GM21786 (cell line): ENCODE results near the gene MMP2.

ENCODE experiments used
- ATAC-seq: cut with Tn5 transposase; IDR thresholded peaks from one replicate; pipeline ENCODE4 v1.9.1; 2021; ENCODE audit not compliant: unreplicated experiment

Gene MMP2

DNA sequence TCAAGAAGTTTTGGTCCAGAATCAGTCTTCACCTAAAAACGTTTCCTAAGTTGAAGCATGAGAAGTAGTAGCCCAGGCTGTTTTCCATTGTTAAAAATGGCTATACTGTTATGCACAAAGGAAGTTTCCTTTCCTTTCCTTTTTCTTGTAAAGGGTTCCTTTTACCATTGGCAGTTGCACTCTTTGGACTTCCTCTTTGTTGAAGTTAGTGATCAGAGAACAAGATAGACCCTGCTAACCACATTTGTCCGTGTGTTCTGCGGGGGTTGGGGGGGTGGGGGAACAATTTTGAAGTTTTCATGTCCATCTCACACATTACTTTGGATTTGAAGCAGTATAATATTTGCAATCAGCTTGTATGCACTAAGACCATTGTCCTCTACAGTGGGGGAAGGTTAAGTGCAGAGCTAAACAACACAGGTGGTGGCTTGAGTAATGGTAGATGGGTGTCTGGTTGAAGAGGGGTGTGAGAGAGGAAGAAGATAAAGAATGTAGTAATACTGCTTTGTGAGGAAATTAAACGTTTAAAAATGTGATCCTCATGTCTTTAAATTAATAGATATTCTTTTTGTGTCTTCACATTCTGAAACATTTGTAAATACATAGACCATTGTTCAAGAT lies 31.3 kb downstream of the MMP2 start:
- ATAC-seq = no peak

DNA sequence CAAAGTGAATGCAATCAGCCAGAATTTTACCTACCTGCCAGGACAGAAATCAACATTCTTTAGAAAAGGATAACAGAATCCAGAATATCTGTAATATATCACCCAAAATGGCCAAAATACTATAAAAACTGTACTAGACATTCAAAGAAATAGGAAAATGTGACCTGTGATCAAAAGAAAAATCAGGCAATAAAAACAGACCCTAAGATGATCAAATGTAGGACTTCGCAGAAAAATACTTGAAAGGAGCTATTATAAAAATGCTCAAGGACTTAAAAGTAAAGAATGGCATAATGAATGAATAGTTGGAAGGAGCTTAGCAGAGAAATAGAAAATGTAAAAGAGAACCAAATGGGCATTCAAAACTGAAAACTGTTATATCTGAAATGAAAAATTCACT lies 33.9 kb downstream of the MMP2 start:
- ATAC-seq = no peak

DNA sequence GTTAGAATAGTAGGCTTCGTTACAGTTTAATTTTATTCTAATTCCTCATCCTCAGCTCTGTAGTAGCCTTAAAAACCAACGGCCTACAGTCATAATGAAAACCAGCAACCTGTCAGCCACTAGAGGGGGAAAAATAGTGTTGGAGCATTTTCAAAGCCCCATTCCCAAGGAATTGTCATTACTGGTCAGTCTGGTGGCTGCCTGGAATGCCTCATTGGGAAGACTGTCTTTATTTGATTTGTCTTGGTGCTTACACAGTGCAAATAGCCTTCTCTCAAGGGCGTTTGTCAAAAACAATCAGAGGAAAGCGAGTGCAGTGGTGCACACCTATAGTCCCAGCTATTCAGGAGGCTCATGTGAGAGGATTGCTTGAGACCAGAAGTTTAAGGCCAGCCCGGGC lies 34.6 kb downstream of the MMP2 start:
- no peak for ATAC-seq

DNA sequence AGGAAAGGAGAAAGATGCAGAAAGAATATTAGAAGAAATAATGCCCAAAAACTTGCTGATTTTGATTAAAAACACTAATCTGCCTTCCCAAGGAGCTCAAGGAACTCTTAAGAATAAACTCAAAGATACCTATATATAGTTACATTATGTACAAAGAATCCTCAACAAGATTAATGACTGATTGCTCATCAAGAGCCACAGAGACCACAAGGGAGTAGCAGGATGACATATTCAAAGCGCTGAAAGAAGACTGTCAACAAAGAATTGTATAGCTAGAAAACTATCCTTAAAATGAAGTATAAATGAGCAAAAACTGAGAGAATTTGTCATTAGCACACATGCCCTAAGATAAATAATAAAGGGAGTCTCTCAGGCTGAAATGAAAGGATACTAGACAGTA lies 36.1 kb downstream of the MMP2 start:
- ATAC-seq = no peak

DNA sequence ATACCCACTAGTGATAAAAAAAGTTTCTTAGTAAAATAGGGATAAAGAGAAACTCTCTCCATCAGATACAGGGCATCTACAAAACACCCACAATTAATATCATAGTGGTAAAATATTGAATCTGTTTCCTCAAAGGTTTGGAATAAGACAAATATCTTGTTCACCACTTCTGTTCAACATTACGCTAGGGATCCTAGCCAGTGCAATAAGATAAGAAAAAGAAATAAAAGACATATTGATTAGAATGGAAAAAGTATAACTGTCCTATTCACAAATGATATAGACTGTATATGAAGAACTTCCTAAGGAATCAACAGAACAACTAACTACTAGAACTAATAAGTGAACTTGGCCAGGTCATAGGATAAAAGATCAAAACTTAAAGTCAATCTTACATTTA lies 42.8 kb downstream of the MMP2 start:
- no peak for ATAC-seq

DNA sequence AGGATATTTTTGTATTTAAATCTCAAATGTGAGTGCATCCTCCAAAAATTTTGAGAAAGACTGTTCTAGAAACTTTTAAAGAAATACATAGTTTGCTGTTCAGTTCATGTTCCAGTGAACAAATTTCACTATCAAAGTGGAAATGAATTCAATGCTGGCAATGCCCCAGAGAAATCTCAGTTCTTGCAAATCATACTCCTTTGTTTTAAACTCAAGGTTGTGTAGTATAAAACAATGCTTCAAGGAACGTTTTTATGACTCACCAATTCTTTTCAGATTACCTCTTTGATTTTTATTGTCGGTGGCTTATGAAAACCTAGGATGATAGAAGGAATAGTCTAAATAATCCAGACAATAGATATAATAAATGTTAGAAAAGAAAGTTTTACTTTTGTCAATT lies 47.4 kb downstream of the MMP2 start:
- ATAC-seq = no peak

DNA sequence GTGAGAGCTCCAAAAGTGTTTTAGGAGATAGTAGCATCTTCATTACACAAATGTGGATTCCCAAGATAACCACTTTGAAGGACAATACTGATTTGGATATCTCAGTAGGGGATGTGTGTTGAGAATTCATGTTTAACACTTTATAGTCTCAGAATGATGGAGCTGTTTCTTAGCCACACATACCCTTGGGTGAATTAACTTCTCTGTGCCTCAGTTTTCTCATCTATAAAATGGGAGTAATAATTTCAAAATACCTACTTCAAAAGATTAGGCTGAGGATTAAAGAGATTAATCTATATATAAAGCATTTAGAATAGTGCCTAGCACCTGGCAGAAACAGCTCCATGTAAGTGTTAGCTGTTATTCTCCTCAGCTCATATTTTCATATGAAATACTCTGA lies 48.9 kb downstream of the MMP2 start:
- ATAC-seq = no peak

DNA sequence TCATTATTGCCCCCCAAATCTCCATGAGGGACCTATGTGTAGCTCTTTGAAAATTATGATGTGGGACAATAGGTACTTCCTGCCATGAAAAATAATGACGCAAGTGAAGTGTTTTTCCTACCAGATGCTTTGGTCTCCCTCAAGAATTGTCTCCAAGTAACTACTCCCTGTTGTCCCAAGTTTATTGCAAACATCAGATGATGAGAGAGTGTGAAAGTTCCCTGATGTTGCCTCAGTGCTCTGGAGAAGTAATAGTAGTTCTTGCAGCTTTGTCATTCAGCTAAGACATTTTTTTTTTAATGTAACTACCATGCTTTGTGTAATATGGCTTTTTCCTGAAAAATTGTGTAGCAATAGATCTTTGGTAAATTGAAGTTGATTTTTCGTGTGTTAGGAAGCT lies 50.0 kb downstream of the MMP2 start:
- no peak for ATAC-seq

DNA sequence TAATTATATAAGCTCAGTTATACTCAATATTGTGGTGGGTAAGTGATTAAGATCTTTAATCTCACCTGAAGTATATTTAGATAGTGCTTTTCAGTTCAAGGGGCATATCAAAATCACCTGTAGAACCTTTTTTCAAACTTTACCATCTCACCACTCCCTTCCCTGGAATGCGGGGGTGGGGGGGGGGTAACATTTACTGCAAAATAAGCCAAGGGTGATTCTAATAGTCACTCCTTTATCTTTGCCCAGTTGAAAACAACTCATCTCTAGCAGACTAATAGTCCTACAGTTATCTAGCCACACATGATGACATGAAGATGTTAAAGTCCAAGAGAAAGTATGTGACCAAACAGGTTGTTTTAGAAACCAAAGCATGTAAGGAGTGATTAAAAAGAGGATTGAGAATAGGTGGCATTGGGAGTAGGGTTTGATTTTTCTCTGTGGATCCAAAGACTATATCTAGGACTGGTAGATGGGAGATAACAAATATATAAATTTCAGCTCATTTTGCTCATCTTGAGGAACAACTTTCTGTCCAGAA lies 51.4 kb downstream of the MMP2 start:
- no peak for ATAC-seq

DNA sequence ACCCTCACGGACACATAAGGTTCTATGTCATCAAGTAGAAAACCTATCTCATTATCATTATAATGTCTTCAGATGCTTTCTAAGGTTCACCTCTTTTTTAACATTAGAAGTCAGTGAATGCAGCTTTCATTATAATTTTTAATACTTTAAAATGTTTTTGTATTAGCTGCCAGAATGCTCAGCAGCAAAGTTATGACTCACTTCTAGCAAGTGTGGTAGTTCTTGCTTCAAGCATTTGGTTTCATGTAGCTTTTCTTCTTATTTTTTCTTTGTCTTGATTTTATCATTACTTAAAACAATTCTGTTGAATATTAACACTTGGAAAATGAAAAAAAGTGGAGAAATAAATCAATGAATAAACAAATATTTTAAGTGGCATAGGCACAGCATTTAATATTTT lies 53.2 kb downstream of the MMP2 start:
- ATAC-seq = no peak

DNA sequence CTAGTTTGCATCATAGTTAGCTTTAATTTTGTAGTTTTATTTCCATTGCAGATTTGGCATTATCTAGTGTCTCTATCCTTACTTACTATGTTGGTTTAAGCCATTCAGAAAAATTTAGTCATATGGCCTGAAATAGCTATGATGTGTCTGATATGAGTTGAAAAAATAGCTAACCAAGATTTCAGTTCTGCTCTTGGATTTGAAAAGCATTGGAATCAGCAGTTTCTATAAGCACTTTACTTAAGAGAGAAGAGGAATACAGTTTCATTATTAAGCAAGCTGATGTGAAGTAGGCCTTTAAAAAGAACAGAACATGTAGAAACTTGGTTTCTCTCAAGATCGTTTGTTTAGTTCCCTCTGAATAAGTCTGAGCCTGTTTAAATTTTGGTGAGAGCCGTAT lies 55.8 kb downstream of the MMP2 start:
- no peak for ATAC-seq

DNA sequence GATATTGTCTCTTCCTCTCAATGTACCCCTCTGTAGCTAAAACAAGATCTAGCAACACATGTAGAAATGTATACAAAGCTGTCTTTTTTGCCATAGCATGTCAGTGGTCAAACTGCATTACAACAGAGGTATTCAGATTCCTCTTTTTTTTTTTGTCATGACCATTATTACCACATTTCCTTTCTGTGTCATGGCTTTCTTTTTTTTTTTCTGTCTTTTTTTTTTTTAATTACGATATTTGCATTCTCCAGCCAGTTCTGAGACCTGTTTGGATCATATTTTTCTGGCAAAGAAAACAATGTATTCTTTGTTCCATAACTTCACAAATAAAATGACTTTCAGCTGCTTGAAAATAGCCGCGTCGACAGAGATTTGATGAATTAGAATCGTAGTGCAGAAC lies 60.1 kb downstream of the MMP2 start:
- no peak for ATAC-seq

DNA sequence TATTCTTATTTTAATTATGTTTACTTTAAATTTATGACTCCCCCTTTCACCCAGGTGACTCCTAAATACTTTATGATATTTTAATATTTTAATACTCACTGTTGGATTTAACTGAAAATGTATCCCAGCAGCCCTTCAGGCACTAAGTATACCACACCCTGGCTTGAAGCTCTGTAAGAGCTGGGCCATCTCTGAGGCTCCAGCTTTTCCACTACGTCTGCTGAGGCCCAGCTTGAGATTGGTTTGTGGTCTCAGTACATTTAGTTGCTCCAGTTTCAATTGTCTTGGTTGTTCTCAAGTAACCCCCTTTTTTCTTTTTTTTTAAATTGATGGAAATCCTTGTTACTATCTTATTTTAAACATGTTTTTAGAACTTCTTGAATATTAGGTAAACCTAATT lies 60.5 kb downstream of the MMP2 start:
- no peak for ATAC-seq

DNA sequence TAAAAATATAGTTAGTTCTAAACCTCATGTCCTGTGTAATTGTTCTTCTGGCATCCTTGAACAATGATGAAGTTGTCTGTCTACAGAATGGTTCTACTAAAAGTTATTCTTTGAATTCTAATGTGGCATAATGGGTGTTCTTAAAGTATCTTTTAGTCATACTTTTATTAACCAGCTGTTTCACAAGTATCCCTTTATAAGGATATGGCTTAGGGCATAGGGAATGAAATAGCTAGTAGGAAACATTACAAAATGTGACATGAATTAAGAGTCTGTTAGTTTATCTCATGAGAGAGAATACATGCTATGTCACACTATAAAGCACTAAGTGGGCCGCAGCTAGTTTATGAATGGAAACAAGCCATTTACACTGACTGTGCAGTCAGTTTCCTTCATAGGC lies 61.2 kb downstream of the MMP2 start:
- ATAC-seq = no peak

DNA sequence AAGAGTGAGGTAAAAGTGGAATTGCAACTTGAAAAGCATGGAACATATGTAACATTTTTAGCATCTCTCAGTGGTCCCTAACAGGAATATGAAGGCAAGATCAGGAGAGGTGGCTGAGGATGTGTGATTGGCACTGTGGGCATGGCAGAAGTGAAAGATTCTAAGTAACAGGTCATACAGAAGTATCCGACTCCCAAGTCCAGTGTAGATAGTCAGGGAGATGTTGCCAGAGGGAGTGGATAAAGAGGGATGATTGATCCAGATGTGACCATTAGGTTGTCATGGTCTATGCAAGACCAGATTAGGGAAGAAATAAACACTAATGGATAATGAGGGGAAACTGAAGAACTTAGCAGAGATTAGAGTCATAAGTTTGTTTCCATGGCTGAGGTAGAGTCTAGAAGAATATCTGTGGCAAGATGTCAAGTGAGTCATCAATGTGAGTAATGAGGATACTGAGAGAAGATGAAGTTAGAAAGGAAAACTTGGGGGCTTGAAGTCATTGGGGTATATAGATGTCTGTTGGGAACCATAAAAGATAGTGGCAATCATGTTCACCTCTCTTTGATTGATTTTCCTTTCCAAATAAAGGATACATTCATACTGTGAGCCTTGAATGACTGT lies 63.6 kb downstream of the MMP2 start:
- no peak for ATAC-seq

DNA sequence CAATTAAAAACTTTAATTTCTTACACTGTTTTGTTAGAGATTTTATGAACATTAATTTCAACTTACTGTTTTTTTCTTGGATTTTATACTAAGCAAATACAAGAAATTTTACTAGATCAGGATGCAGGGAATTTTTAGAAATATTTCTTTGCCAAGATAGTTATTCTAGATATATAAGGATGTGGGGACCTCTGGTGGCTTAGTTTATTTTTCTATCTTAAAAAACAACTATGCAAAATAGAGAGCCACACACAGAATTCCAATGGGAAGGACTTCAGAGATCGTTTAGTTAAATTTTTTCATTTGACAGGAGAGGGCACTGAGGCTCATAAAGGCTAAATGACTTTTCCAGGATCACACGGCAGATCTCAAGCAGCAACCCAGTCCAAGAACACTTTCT lies 64.5 kb downstream of the MMP2 start:
- ATAC-seq = no peak

DNA sequence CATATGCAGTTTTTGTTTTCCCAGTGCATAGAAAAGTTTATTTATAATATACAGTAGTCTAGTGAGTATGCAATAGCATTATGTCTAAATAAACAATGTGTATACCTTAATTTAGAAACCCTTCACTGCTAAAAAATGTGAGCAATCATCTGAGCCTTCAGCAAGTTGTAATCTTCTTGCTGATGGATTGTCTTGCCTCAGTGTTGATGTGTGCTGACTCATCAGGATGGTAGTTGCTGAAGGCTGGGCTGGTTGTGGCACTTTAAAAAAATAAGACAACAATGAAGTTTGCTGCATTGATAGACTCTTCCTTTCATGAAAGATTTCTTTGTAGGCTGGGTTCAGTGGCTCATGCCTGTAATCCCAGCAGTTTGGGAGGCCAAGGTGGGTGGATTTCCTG lies 73.6 kb downstream of the MMP2 start:
- ATAC-seq = no peak

DNA sequence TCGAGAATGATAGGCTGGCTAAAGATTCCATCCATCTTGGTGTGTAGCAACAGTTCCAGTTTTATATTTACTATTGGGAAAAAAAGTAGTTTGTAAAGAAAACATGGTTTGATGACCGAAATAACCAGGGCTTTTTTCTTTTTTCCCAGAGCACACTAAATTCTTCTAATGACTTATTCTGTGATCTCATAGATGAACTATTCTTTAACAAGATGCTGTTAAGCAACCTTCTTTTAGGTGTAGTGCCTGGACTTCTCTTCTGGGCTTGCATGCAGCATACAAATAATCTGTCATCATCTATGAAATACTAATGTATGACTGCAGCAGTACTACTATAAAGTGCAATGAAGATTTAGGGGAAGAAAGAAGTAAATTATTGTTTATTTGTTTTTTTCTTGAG lies 76.4 kb downstream of the MMP2 start:
- no peak for ATAC-seq
